Mucosa of descending colon (tissue), 3 donors: ENCODE data around the gene LRPAP1. TPM values are rescaled to one million over a fixed set of nuclear protein-coding genes. Genes with fewer than 3 reads are reported as not detected.

Source experiments
- ATAC-seq: fragments of 200-7000 bp; cut with Tn5 transposase; one replicate; pipeline ENCODE4 v1.9.1; 2020; ENCODE audit warnings: mild to moderate bottlenecking, moderate library complexity
- DNase-seq, 3 donors: peaks; one replicate each; pipeline ENCODE4 v3.0.0-alpha.2; 2020
- H3K36me3 ChIP-seq: fragments of 200-600 bp; one replicate; pipeline ENCODE4 v1.8.0; 2021; ENCODE audit warnings: low read depth, mild to moderate bottlenecking
- H3K4me1 ChIP-seq: fragments of 200-600 bp; one replicate; pipeline ENCODE4 v1.8.0; 2021; ENCODE audit warnings: low read depth, mild to moderate bottlenecking
- H3K4me3 ChIP-seq: fragments of 200-600 bp; one replicate; pipeline ENCODE4 v1.8.0; 2021; ENCODE audit warnings: mild to moderate bottlenecking
- H3K9me3 ChIP-seq: fragments of 200-600 bp; one replicate; pipeline ENCODE4 v1.8.0; 2021; ENCODE audit warnings: mild to moderate bottlenecking
- intact Hi-C, 2 donors: fragments of 100-400 bp; cut with DNase I in 1 of 2; cut with micrococcal nuclease in 1 of 2; formaldehyde crosslinking; loops; one replicate each; pipeline versions ENCODE4 v1.11.0 to v1.11.1; 2022; cut with DNase I, micrococcal nuclease
- total RNA-seq, 3 donors: library from RNA; stranded (reverse); fragmentation: NEBNext Ultra II Directional in 2 of 3; extraction: Animal tissue kit (Norgen Biotek cat#: 25700) in 2 of 3; gene quantifications; one replicate each; pipeline versions ENCODE4 v1.2.1 to v1.2.4, GENCODE V29; 2021 to 2023
- TF ChIP-seq, protein P1 (sequence below): fragments of 200-600 bp; IDR thresholded peaks from one replicate; pipeline ENCODE4 v1.8.0; 2022; ENCODE audit warnings: antibody characterized with exemption, mild to moderate bottlenecking
- donor health status: DM: no; HTN: no; CAD: no; lungs with moderate emphysema.
- donor health status: DM: no; HTN: no; CAD: no.
- donor health status: DM: no; HTN: yes; CAD: no.

LRPAP1 gene
- total RNA-seq, 3 donors from 2014 or later, result 109 to 139 (median 137) TPM

DNA sequence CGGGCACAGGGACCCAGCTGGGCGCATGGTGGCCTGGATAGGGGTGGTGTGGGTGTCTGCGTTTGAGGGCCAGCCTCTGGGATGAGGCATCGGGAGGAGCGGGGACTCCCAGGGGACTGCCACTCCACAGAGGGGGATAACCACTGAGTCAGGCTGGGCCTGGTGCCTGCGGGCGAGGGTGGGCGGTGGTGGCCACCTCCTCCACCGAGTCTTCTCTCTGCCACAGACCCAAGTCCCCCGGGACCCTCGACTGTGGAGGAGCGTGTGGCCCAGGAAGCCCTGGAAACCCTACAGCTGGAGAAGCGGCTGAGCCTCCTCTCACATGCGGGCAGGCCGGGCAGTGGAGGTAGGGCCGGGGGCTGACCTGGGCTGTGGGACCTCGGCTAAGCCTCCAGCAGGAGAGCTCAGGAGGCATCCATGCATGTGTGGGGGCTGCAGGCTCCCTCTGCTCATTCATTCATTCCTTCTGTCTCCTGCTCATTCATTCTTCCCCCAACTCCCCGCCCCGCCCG lies 42.7 kb downstream of the LRPAP1 start:
- Histone ChIP-seq H3K4me3 (no peak overlapping the region), H3K36me3 (no peaks in the 10 kb centered on the region), H3K4me1 (peaks cover 9% of the 10 kb centered on the region), H3K9me3 (no peaks in the 10 kb centered on the region)
- TF ChIP-seq, protein P1, sequence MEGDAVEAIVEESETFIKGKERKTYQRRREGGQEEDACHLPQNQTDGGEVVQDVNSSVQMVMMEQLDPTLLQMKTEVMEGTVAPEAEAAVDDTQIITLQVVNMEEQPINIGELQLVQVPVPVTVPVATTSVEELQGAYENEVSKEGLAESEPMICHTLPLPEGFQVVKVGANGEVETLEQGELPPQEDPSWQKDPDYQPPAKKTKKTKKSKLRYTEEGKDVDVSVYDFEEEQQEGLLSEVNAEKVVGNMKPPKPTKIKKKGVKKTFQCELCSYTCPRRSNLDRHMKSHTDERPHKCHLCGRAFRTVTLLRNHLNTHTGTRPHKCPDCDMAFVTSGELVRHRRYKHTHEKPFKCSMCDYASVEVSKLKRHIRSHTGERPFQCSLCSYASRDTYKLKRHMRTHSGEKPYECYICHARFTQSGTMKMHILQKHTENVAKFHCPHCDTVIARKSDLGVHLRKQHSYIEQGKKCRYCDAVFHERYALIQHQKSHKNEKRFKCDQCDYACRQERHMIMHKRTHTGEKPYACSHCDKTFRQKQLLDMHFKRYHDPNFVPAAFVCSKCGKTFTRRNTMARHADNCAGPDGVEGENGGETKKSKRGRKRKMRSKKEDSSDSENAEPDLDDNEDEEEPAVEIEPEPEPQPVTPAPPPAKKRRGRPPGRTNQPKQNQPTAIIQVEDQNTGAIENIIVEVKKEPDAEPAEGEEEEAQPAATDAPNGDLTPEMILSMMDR, result no peak
- intact Hi-C loops, result no loop called here
- no peak for ATAC-seq
- no peak for DNase-seq

DNA sequence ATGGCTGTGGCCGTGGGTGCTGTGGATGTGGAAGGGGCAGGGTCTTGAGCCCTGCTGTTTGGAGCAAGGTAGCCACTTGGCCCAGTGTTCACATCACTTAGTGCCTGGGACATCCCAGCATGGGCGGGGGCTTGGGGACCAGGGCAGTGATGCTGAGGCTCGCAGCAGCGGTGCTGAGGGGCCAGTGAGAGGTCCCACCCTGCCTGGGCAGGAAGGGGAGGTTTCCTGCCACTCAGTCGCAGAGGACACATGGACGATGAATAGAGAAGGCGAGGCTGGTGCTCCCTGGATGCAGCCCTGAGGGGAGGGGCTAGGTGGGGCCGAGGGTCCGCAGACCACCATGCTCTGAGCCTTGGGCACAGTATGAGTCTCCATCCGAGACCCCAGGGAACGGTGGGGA lies 43.4 kb downstream of the LRPAP1 start:
- no peak overlapping the region for H3K4me3 ChIP-seq
- no peak for ATAC-seq
- intact Hi-C loops, result no loop called here
- DNase-seq, result no peak
- peaks cover 12% of the 10 kb centered on the region for H3K4me1 ChIP-seq
- H3K36me3 ChIP-seq, result no peaks in the 10 kb centered on the region
- TF ChIP-seq, protein P1, result no peak
- H3K9me3 ChIP-seq, result no peaks in the 10 kb centered on the region

DNA sequence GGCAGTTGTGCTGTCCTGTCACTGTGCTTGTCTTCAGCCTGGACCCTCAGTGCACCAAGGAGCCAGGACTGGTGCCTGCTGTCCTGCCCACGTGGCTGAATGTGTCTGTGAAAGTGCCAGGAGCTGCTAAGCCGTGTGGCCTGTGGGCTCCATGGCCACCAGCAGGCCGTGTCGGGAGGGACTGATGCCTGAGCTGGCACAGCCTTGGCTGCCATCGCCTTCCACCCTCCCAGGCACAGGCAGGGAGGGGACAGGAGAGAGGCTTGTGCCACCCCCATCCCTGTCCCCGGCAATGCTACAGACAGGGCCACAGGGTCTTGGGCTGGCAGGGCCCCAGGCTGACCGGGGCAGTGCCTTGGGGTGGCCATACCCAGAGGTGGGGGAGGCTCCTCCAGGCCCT lies 44.4 kb downstream of the LRPAP1 start:
- H3K36me3 ChIP-seq, result no peaks in the 10 kb centered on the region
- DNase-seq, result no peak
- intact Hi-C loops, result no loop called here
- no peak overlapping the region for H3K4me3 ChIP-seq
- no peaks in the 10 kb centered on the region for H3K9me3 ChIP-seq
- TF ChIP-seq, protein P1, result no peak
- H3K4me1 ChIP-seq, result peaks cover 12% of the 10 kb centered on the region
- ATAC-seq, result no peak

DNA sequence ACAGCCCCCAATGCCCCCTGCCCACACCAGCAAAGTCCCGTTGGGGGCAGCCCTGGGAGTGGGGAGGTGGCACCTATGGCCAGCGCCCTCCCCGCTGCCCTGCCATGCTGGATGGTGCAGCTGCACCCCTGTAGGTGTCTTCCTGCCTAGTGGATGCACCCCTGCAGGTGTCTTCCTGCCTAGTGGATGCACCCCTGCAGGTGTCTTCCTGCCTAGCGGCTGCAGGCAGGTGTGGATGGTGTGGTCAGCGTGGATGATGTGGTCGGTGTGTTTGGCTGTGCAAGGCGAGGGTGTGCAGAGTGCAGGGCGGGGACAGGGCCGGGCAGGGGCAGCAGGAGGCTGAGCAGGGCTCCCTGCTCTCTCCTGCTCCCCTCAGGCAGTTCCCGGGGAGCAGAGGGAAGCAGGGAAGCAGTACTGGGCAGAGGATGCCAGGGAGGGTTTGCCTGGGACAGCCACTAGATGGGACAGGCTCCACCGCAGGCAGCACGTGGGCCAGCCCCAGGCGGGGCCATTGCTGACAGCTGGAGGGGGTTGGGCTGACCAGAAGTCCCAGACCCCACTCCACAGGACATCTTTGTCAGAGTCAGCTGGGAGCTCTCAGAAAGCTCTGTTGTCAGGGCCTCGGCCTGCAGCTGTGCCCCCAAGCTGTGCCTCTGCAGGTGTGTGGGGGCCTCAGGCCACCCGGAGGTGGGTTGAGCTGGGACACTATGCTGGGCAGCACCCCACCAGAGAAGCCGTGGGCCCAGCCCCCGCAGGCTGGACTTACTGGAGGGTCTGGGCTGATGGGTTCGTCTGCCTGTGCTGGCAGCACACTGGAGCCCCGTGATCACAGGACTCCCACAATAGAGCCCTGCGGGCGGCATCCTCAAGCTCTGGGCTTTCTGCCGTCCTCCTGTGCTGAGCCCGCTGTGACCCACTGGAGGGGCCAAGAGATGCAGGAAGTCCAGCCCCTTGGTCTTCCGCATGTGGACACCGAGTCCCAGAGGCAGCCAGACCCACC lies 45.4 kb downstream of the LRPAP1 start:
- intact Hi-C loops, result no loop called here
- H3K4me1 ChIP-seq, result peaks cover 16% of the 10 kb centered on the region
- TF ChIP-seq, protein P1, result no peak
- no peak for ATAC-seq
- H3K36me3 ChIP-seq, result no peaks in the 10 kb centered on the region
- H3K9me3 ChIP-seq, result no peaks in the 10 kb centered on the region
- no peak for DNase-seq
- H3K4me3 ChIP-seq, result no peak overlapping the region

DNA sequence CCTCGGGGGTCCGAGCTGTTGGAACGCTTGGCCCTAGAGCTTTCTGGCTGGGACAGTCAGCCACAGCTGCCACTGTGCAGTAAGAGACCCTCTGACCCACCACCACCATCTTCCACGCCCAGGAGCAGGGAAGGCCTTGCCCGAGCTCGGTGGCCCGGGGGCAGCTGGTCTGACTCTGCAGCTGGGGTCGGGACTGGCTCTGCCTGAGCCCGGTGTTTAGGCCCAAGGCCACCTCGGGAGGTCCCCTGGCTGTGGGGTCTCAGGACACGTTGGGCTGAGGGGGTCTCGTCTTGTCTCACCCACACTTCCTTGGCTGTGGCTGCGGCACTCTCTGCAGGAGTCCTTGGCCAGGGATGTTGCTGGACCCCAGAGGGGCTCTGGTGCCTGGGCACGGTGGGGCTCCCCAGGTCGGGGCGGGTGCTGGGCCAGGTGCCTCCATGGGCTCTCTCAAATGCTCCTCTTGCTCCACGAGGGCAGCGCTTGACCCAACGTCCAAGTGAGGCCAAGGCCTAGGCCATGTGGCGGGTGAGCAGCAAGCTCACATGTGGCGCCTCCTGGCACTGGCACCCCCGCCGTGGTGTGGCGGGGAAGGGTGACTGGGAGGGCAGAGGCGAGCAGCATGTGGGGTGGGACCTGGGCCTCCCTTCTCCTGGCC lies 46.2 kb downstream of the LRPAP1 start:
- Histone ChIP-seq H3K4me3 (no peak overlapping the region), H3K36me3 (no peaks in the 10 kb centered on the region), H3K4me1 (peaks cover 16% of the 10 kb centered on the region), H3K9me3 (no peaks in the 10 kb centered on the region)
- intact Hi-C loops, result no loop called here
- TF ChIP-seq, protein P1, result no peak
- DNase-seq, result no peak
- no peak for ATAC-seq
